ENCODE results near the gene RAB33B.

RAB33B gene

DNA sequence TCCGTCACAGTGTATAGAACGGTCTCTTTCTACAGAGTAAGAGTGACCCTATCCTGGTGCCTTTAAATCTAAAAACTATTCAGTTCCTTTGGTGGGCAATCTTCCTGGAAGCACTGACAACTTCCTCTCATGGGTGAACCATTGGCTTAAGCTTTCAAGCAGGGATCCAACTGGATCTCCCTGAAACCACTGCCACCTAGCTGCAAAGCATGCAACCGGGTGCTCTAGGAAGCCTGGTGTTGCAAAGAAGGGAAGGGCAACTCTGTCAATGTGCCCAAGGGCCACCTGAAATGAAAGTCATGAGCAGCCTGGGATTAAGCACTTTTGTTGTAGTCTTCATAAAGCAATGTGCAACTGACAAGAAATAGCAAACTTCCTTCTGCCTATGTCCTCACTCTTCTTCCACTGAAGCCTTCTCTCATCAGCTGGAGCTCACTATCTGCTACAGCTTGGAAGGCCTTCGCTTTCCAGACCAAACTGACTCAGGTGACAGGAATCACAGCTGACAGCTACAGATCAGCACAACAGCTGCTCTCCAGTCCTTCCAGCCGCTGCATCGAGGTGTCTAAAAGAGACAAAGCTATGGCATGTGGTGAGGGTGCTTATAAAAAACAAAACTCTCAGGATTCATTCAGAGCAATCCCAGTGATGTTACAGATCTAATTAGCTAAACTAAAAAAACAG lies 55.9 kb downstream of the RAB33B start:
- DNase-seq: no peak

DNA sequence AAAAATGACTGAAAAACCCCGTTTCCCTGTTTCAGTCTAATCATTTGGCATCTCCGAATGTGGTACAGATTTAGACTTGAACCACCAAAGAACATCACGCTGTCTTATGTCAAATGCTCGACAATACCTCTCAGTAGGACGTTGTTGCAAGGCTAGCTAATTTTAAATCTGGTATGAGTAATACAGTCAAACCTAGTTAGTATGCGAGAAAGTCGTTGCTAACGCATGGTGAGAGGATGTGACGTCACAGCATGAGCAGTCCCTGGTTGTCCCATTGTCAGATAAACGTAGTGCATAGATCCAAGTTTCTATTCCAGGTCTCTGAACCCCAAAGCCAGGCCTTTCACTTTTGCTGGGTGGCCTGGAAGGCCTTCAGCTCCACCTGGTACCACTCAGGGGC lies 57.4 kb downstream of the RAB33B start:
- DNase-seq: no peak

DNA sequence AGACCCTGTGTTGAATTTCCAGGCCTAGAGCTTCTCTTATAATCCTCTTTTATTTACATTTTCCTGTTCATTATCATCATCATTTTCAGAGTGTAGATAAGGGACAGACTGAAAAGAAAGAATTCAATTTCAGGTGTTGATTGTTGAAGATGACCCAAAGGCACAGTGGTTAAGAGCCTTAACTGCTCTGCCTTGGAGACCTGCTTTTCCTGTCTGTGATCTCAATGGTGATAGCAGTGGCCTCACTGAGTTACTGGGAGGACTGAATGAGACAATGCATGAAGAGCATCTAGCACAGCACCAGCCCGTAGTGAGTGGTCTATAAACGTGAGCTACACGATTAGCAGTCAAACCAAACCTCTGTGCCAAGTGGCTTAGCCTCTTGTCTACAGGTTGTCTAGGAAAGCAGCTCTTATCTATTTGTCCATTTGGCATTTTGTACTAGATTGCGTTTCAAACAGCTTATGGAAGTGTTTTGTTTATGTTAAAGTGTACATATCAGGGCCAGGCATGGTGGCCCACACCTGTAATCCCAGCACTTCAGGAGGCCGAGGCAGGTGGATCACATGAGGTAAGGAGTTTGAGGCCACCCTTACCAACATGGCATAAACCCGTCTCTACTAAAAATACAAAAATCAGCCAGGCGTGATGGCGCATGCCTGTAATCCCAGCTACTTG lies 60.6 kb downstream of the RAB33B start:
- DNase-seq: no peak

DNA sequence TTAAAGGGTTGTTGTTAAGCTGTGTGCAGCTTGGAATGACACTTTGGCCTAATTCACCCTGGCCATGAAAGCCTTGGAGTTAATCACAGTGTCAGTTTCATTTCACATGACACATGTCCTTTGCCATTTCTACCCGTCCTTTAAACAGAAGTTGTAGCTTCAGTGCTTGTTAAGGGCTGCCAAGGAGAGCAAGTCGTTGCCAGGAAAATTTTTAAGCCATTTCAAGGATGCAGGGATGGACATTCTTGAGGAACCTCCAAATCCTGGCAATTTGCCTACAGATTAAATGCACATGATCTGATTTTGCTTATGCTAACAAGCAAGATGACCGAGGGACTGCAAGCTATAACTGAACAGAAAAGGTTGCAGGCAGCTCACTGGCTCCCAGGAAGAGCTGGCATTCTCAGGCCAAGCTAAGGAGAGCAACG lies 61.6 kb downstream of the RAB33B start:
- DNase-seq: no peak

DNA sequence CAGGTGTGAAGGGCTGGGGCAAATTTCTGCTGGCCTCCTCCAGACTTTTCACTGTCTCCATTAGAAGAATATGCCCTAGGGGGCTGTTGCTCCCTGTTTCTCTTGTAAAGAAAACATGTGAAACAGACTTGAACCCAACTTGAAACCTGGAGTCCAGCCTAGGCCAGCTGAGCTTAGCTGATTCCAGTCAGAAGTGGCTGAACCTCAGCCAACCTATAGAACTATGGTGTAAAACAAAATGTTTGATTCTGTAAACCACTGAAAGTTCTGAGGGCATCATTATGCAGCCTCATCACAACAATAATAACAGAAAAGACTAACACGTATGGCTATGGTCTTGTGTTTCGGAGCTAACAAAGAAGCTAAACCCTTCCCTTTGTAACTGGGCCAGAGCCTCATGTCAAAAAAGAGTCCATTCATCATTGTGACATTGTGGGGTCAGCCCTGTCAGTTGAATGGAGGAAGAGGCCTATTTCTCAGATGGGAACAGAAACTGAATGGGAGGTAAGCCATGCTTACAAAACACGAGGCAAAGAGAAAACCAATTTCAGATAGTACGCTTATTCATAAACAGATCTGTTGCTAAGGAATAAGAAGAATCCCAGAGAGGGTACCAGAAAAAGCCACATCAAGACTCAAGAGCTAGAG lies 68.0 kb downstream of the RAB33B start:
- DNase-seq: no peak

DNA sequence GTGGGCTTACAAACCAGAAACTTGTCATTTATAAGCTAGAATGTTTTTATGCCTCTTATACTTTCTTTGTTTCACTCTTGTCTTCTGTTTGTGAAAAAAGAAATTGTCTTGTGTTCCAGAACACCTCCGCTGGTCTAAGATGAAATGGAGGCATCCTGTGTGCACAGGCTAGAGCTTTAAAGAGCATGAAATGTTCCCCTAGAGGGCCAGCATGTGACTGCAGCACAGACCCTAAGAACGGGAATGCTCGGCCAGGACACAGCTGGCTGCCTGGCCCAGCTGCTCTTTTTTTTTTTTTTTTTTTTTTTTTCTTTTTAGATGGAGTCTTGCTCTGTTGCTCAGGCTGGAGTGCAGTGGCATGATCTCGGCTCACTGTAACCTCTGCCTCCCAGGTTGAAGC lies 68.5 kb downstream of the RAB33B start:
- no peak for DNase-seq

DNA sequence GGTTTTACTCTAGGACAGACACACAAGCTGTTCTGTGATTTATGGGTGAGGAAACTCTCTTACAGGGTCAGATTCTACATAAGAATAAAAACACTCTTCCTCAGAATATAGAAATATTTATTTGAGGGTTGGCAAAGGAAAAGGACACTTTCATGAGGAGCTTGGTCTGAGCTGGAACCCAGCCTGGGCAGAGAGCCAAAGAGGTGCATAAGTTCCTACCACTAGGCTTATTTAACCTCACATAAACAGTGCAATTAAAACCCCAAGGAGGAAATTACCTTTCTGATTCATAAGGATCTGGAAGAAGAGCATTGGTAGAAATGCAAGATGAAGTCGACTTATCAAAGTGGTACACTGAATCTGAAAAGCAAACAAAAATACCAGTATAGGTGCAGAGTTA lies 69.2 kb downstream of the RAB33B start:
- DNase-seq: no peak

DNA sequence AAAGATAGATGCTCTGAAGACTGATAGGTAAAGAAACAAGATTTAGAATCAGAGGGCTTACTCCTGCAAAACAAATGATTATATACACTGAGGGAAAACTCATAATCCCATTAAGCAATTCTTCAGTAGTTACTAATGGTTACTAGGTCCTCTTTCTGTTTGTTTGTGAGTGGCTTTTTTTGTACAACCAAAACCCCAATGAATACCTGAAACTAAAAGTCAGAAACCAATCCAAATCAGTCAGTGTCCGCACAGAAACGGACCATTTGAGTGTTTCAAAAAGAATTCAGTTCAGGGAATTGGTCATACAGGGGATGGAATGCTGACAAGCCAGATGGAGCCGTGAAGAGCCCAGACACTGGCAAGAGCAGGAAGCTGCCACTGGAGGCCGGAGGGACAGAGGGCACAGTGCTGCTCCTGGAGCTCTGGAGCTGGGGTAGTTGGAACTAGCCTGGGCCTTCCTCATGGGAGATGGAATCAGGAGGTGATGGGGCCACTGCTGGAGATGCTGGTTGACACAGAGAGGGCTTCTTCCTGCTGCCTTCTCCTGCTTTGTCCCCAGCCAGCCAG lies 70.2 kb downstream of the RAB33B start:
- DNase-seq: no peak

DNA sequence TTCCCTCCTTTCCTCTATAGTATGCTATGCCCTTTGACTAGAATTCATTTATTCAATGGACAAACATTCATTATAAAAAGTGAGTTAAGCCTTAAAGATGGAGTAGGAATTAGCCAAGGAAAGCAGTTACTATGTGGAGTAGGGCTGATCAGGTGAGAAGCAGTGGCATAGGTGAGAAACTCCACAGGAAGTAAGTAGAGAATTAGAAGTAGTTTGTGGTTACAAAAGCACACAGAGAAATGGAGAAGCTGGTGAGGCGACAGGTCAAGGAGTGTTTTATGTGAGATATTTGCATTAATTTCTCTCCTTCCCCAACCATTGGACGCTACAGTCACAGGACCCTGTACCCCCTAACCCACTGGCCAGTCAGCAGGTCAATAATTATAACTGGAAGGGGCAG lies 71.5 kb downstream of the RAB33B start:
- peak in 1 of 2 donors; percentile 16 for DNase-seq
